CD4-positive, alpha-beta T cell treated with Interleukin-15 for 4 hours (primary cell): Measurements from ENCODE around the gene STIMATE.

Experiments used
- DNase-seq: peaks from one replicate; pipeline ENCODE4 v3.0.0-alpha.2; 2020; ENCODE audit warnings: low spot score

Gene STIMATE

GRCh38 chr3:52897130-52898122, at the start of gene STIMATE:
Gene STIMATE, minus strand, starts transcription at chr3:52897548. Its CDS starts 98 bp downstream, at chr3:52897450.
- peak; percentile 87 for DNase-seq

GRCh38 chr3:52939600-52939999, 42.3 kb upstream of the STIMATE start:
- no peak for DNase-seq

GRCh38 chr3:52934630-52935530, 37.5 kb upstream of the STIMATE start:
- DNase-seq: peak; percentile 63

GRCh38 chr3:52931889-52932288, 34.5 kb upstream of the STIMATE start:
- no peak for DNase-seq

- no peak for DNase-seq
These were observed 34.0 kb upstream of the STIMATE start for GRCh38 chr3:52931328-52931727.

GRCh38 chr3:52930748-52931147, 33.4 kb upstream of the STIMATE start:
- DNase-seq: no peak

- no peak for DNase-seq
These were observed 29.2 kb upstream of the STIMATE start for GRCh38 chr3:52926554-52926953.

GRCh38 chr3:52925405-52926313, 28.3 kb upstream of the STIMATE start:
- DNase-seq: peak; percentile 7

- DNase-seq: no peak
These were observed 26.6 kb upstream of the STIMATE start for GRCh38 chr3:52923963-52924362.

- DNase-seq: no peak
These were observed 23.5 kb upstream of the STIMATE start for GRCh38 chr3:52920841-52921240.

- DNase-seq: no peak
These were observed 19.7 kb upstream of the STIMATE start for GRCh38 chr3:52917044-52917443.

- DNase-seq: no peak
These were observed 17.9 kb upstream of the STIMATE start for GRCh38 chr3:52915294-52915693.

- no peak for DNase-seq
These were observed 15.8 kb upstream of the STIMATE start for GRCh38 chr3:52912885-52913731.

GRCh38 chr3:52910823-52911222, 13.5 kb upstream of the STIMATE start:
- no peak for DNase-seq

GRCh38 chr3:52907497-52907896, 10.1 kb upstream of the STIMATE start:
- no peak for DNase-seq

GRCh38 chr3:52904552-52904951, 7.2 kb upstream of the STIMATE start:
- no peak for DNase-seq

- no peak for DNase-seq
These were observed 6.7 kb upstream of the STIMATE start for GRCh38 chr3:52904000-52904399.

- DNase-seq: no peak
These were observed 735 bp downstream of the STIMATE start for GRCh38 chr3:52896613-52897012.

- DNase-seq: no peak
These were observed 1.2 kb downstream of the STIMATE start for GRCh38 chr3:52896151-52896550.

- DNase-seq: peak; percentile 28
These were observed 1.9 kb downstream of the STIMATE start for GRCh38 chr3:52895418-52895817.

GRCh38 chr3:52894756-52895155, 2.6 kb downstream of the STIMATE start:
- DNase-seq: no peak
